HepG2 (cell line): Measurements from ENCODE around the gene SETD1A. TPM values are rescaled to one million over a fixed set of nuclear protein-coding genes. Genes with fewer than 3 reads are reported as not detected.

Experiments
- ATAC-seq: fragments of 200-7000 bp; cut with Tn5 transposase; 3 replicates; pipeline ENCODE4 v1.9.1; 2020; ENCODE audit warnings: mild to moderate bottlenecking, moderate library complexity
- BruUV-seq: library from RNA; stranded (reverse); fragments of 400-500 nt; replicated peaks from 2 replicates; lab custom pipeline; 2021; lab: Mats Ljungman, UMichigan
- CTCF ChIA-PET: fragments of 300-600 bp; formaldehyde crosslinking; extraction: SDS; loops from one replicate; lab custom pipeline; 2021; ENCODE audit warnings: low total read pairs, inconsistent platforms, low intra/inter-chr PET ratio; lab: Yijun Ruan, JAX
- POLR2A ChIA-PET: fragments of 350-600 bp; sonication (Branson Sonifier 250); formaldehyde crosslinking; loops from one replicate; lab custom pipeline; 2020; ENCODE audit warnings: antibody characterized with exemption, inconsistent platforms; lab: Yijun Ruan, JAX
- DNase-seq: peaks from one replicate; pipeline ENCODE4 v3.0.0-alpha.2; 2015; ENCODE audit warnings: low spot score
- FAIRE-seq: peaks from 3 replicates; lab custom pipeline; 2011; peaks lifted over from hg19 to GRCh38; lab: Jason Lieb, UNC
- H2AFZ ChIP-seq: one replicate; pipeline ENCODE4 v1.6.1; 2011; ENCODE audit warnings: low read length, inconsistent platforms
- H3K27ac ChIP-seq: fragments of 300-600 bp; 3 replicates; pipeline ENCODE4 v1.8.0; 2011; ENCODE audit warnings: mixed run types, mild to moderate bottlenecking, mixed read lengths, low read length, inconsistent platforms; ENCODE audit not compliant: insufficient read depth; ENCODE audit errors: extremely low read length
- H3K27me3 ChIP-seq, 2 experiments: fragments of 200-600 bp in 1 of 2; 2 replicates in 1 of 2; 3 replicates in 1 of 2; pipeline versions ENCODE4 v1.6.0 to v1.8.0; 2011; ENCODE audit warnings: low read length in 2 of 2, mild to moderate bottlenecking in 2 of 2, moderate library complexity in 2 of 2, inconsistent platforms in 1 of 2; ENCODE audit not compliant: insufficient read depth in 2 of 2, control insufficient read depth in 1 of 2
- H3K36me3 ChIP-seq, 2 experiments: fragments of 200-600 bp in 1 of 2; replicated peaks in 1 of 2; 2 replicates in 1 of 2; 3 replicates in 1 of 2; pipeline versions ENCODE4 v1.5.1 to v1.8.0; 2011; ENCODE audit warnings: low read length in 2 of 2, inconsistent platforms in 1 of 2; ENCODE audit not compliant: insufficient read depth in 2 of 2, control insufficient read depth in 1 of 2
- H3K4me1 ChIP-seq: 2 replicates; pipeline ENCODE4 v1.5.1; 2012; ENCODE audit warnings: low read length, inconsistent platforms; ENCODE audit not compliant: insufficient read depth
- H3K4me2 ChIP-seq: 2 replicates; pipeline ENCODE4 v1.6.0; 2011; ENCODE audit warnings: low read depth, low read length, inconsistent platforms
- H3K4me3 ChIP-seq, 3 experiments: fragments of 200-600 bp in 1 of 3; sonication (generic), shearing (Covaris generic) in 1 of 3; replicated peaks in 1 of 3; 2 replicates each; pipeline ENCODE4 v1.5.1; 2011 to 2016; ENCODE audit warnings: low read length in 3 of 3, inconsistent platforms in 2 of 3, low read depth in 2 of 3, mild to moderate bottlenecking in 2 of 3, control low read depth in 1 of 3, mixed read lengths in 1 of 3; ENCODE audit not compliant: insufficient read depth in 1 of 3
- H3K79me2 ChIP-seq: one replicate; pipeline ENCODE4 v1.6.1; 2011; ENCODE audit warnings: low read length, inconsistent platforms; ENCODE audit not compliant: insufficient read depth
- H3K9ac ChIP-seq: 2 replicates; pipeline ENCODE4 v1.6.0; 2011; ENCODE audit warnings: mild to moderate bottlenecking, low read depth, low read length, inconsistent platforms; ENCODE audit not compliant: insufficient read depth
- H3K9me3 ChIP-seq: 2 replicates; pipeline ENCODE4 v1.5.1; 2012; ENCODE audit warnings: mild to moderate bottlenecking, low read length
- H4K20me1 ChIP-seq: 2 replicates; pipeline ENCODE4 v1.6.0; 2011; ENCODE audit warnings: inconsistent platforms, mild to moderate bottlenecking, low read length, moderate library complexity; ENCODE audit not compliant: insufficient read depth
- AGO2 ChIP-seq: fragments of 200-400 bp; formaldehyde crosslinking; optimal IDR thresholded peaks from 2 replicates; pipeline ENCODE3; 2017; ENCODE audit warnings: mild to moderate bottlenecking, low read depth, low read length, moderate library complexity
- IRF2 ChIP-seq: IDR thresholded peaks from 2 replicates; pipeline ENCODE4 v1.6.1; 2018; ENCODE audit warnings: missing genetic modification reagents, missing compliant biosample characterization
- NCOA1 ChIP-seq: sonication (generic); formaldehyde crosslinking; IDR thresholded peaks from 2 replicates; pipeline ENCODE4 v1.9.0; 2021; ENCODE audit warnings: missing genetic modification reagents
- RBFOX2 ChIP-seq: fragments of 200-400 bp; formaldehyde crosslinking; IDR thresholded peaks from 2 replicates; pipeline ENCODE4 v1.6.1; 2017; ENCODE audit warnings: low read depth, mild to moderate bottlenecking, low read length
- SMAD3 ChIP-seq: sonication (generic); formaldehyde crosslinking; IDR thresholded peaks from 2 replicates; pipeline ENCODE4 v1.4.0; 2020; ENCODE audit warnings: missing genetic modification reagents
- STAG1 ChIP-seq: sonication (generic); formaldehyde crosslinking; IDR thresholded peaks from 2 replicates; pipeline ENCODE4 v1.4.0; 2020; ENCODE audit warnings: missing genetic modification reagents
- ZNF263 ChIP-seq: sonication (generic); formaldehyde crosslinking; IDR thresholded peaks from 2 replicates; pipeline ENCODE4 v1.4.0; 2020; ENCODE audit warnings: missing genetic modification reagents
- ZNF292 ChIP-seq: sonication (generic); formaldehyde crosslinking; IDR thresholded peaks from 2 replicates; pipeline ENCODE4 v1.8.1; 2022; ENCODE audit warnings: mild to moderate bottlenecking, low read depth, missing genetic modification reagents, borderline replicate concordance
- ZNF3 ChIP-seq: IDR thresholded peaks from 2 replicates; pipeline ENCODE4 v1.7.0; 2017; ENCODE audit warnings: inconsistent platforms
- WGBS: methylation state at CpG from one replicate; pipeline ENCODE4 v1.1.6; 2017; ENCODE audit warnings: low lambda C conversion rate; 5-methylcytosine and 5-hydroxymethylcytosine counted together
- in situ Hi-C: cut with HindIII; loops from 2 replicates; pipeline ENCODE4 v1.10.0; 2017; ENCODE audit warnings: low pct_unique_long_range_greater_than_20kb; ENCODE audit not compliant: extremely low pct_ligation_motif_present
- intact Hi-C: fragments of 100-400 bp; cut with micrococcal nuclease; formaldehyde crosslinking; loops from one replicate; pipeline ENCODE4 v1.10.0; 2022; ENCODE audit not compliant: unreplicated experiment
- polyA plus RNA-seq, 8 experiments: library from polyadenylated mRNA; depleted of rRNA in 3 of 8; stranded (reverse) in 7 of 8; unstranded in 1 of 8; fragments of >200 nt; fragmentation: Illumina TruSeq in 4 of 8; extraction: Trizol in 4 of 8; gene quantifications; 2 replicates each; pipeline versions ENCODE4 v1.2.1 to v1.2.3, GENCODE V29; 2011 to 2016; ENCODE audit warnings: low read depth in 4 of 8, missing spikeins in 1 of 8, mixed read lengths in 1 of 8; ENCODE audit not compliant: insufficient read depth in 1 of 8
- total RNA-seq, 5 experiments: library from RNA; depleted of rRNA; stranded (reverse); fragments of >200 nt; fragmentation: Illumina TruSeq; extraction: Trizol; gene quantifications; 2 replicates each; pipeline ENCODE4 v1.2.3, GENCODE V29; 2016; ENCODE audit warnings: low read depth in 1 of 5
- TF ChIP-seq, protein P1 (sequence below): sonication (generic); formaldehyde crosslinking; IDR thresholded peaks from 2 replicates; pipeline ENCODE4 v1.5.0; 2020; ENCODE audit warnings: mild to moderate bottlenecking, missing genetic modification reagents, moderate library complexity
- TF ChIP-seq, protein P2 (sequence below): sonication (generic); formaldehyde crosslinking; IDR thresholded peaks from 2 replicates; pipeline ENCODE4 v1.4.0; 2020; ENCODE audit warnings: missing genetic modification reagents

The SETD1A gene
- total and polyA plus RNA-seq, 2 of the 13 experiments (the other 11 are each of a cell fraction or from before 2014, with no cell fraction given), result 3.8 to 5.6 TPM

DNA sequence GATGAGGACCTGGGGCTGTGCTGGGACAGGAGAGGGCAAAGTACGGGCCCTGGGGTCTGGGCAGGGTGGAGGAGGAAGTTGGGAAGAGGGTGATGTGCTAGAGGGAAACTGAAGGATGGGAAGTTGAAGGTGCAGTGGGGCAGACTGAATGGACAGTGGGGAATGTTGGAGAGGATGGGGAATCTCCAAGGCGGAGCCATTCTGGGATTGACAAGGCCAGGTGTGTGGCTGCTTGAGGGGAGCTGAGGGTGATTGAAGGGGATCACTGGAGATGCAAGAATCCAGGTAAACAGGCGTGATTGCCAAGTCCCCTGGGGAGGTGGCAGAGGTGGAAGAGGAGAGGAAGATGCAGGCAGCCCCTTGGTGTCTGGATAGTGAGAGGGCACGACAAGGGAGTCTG lies 18.9 kb downstream of the SETD1A start:
- WGBS, result 99% methylated on average over 4 of the region's 4 CpGs
- H3K36me3 ChIP-seq, result peaks cover 52 to 86% of the 10 kb centered on the region in 2 experiments
- FAIRE-seq, result no peak

DNA sequence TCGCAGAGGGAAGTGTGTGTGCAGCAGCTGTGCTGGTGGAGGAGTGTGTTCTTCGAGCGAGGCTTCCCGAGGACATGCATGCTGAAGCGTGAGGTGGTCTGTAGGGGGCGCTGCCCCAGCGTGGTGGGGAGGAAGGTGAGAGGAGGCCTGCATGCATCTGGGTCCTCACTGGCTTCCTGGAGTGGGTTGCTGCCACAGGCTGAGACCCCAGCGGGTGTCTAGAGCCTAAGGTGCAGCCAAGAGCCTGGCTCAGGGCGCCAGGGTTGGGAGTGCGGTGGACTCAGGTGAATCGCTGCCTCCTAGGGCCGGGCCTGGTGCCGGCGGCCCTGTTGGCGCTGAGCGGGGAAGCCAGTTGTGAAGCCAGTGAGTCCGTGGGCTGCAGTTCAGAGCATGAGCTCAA lies 19.9 kb downstream of the SETD1A start:
- H3K79me2 ChIP-seq, result no peaks in the 10 kb centered on the region
- BruUV-seq, result no TSS peak
- H3K9ac ChIP-seq, result no peak overlapping the region
- no peaks in the 10 kb centered on the region for H3K27me3 ChIP-seq
- POLR2A ChIA-PET, result no interaction called here
- no peak overlapping the region for H2AFZ ChIP-seq
- TF ChIP-seq ZNF263 (CRISPR knock-in tag) (peak; percentile 54; the same call in 1 of the 2 replicates), SMAD3 (CRISPR knock-in tag) (no peak), NCOA1 (CRISPR knock-in tag) (no peak), AGO2 (peak; percentile 58), STAG1 (peak; percentile 48), IRF2 (CRISPR knock-in tag) (no peak), ZNF292 (CRISPR knock-in tag) (no peak), RBFOX2 (peak; percentile 46; the same call in 1 of the 2 replicates)
- TF ChIP-seq, protein P1, sequence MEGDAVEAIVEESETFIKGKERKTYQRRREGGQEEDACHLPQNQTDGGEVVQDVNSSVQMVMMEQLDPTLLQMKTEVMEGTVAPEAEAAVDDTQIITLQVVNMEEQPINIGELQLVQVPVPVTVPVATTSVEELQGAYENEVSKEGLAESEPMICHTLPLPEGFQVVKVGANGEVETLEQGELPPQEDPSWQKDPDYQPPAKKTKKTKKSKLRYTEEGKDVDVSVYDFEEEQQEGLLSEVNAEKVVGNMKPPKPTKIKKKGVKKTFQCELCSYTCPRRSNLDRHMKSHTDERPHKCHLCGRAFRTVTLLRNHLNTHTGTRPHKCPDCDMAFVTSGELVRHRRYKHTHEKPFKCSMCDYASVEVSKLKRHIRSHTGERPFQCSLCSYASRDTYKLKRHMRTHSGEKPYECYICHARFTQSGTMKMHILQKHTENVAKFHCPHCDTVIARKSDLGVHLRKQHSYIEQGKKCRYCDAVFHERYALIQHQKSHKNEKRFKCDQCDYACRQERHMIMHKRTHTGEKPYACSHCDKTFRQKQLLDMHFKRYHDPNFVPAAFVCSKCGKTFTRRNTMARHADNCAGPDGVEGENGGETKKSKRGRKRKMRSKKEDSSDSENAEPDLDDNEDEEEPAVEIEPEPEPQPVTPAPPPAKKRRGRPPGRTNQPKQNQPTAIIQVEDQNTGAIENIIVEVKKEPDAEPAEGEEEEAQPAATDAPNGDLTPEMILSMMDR (CRISPR knock-in tag), result peak; percentile 56
- TF ChIP-seq, protein P2, sequence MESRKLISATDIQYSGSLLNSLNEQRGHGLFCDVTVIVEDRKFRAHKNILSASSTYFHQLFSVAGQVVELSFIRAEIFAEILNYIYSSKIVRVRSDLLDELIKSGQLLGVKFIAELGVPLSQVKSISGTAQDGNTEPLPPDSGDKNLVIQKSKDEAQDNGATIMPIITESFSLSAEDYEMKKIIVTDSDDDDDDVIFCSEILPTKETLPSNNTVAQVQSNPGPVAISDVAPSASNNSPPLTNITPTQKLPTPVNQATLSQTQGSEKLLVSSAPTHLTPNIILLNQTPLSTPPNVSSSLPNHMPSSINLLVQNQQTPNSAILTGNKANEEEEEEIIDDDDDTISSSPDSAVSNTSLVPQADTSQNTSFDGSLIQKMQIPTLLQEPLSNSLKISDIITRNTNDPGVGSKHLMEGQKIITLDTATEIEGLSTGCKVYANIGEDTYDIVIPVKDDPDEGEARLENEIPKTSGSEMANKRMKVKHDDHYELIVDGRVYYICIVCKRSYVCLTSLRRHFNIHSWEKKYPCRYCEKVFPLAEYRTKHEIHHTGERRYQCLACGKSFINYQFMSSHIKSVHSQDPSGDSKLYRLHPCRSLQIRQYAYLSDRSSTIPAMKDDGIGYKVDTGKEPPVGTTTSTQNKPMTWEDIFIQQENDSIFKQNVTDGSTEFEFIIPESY (CRISPR knock-in tag), result peak; percentile 97
- ATAC-seq (peak; percentile 37), DNase-seq (no peak), FAIRE-seq (no peak)
- H3K9me3 ChIP-seq, result no peaks in the 10 kb centered on the region
- H3K4me2 ChIP-seq, result no peak overlapping the region
- in situ Hi-C loops (loop anchor here (25.0 kb wide), 1 partner anchor 735 kb away; a partner anchor contains a TSS), intact Hi-C loops (no loop called here)
- peaks cover 50 to 82% of the 10 kb centered on the region in 2 experiments for H3K36me3 ChIP-seq
- H3K4me3 ChIP-seq, result no peak overlapping the region
- no peaks in the 10 kb centered on the region for H3K4me1 ChIP-seq
- 87% methylated on average over 15 of the region's 17 CpGs for WGBS
- no peak overlapping the region for H3K27ac ChIP-seq
- no peaks in the 10 kb centered on the region; the same call in 1 of the 2 replicates for H4K20me1 ChIP-seq
- CTCF ChIA-PET, result interaction anchor here (0.8 kb wide), 1 partner anchor 24 kb away, joined by 4 read pairs; no protein-coding TSS in a partner anchor

More for the DNA sequence above, 18.9 kb downstream of the SETD1A start:
- Histone ChIP-seq H3K4me3 (no peak overlapping the region), H3K27ac (no peak overlapping the region), H3K9ac (no peak overlapping the region), H3K27me3 (no peaks in the 10 kb centered on the region), H2AFZ (no peak overlapping the region), H3K4me1 (no peaks in the 10 kb centered on the region), H3K9me3 (no peaks in the 10 kb centered on the region), H4K20me1 (no peaks in the 10 kb centered on the region; the same call in 1 of the 2 replicates), H3K4me2 (no peak overlapping the region), H3K79me2 (no peaks in the 10 kb centered on the region)
- ATAC-seq (no peak), DNase-seq (no peak)
- POLR2A ChIA-PET, result interaction anchor here (1.7 kb wide), 1 partner anchor 8 kb away, joined by 8 read pairs; the partner anchor contains the start of gene HSD3B7
- BruUV-seq, result no TSS peak
- no peak for TF ChIP-seq ZNF3
- intact Hi-C loops (no loop called here), in situ Hi-C loops (loop anchor here (25.0 kb wide), 1 partner anchor 736 kb away; a partner anchor contains a TSS)
- CTCF ChIA-PET, result no interaction called here
